ENCODE data around the gene RIOK1.
"Not testable (repeated sequence)": the region's sequence is repeated elsewhere in the genome, so short reads cannot be mapped to it uniquely, and the experiment has no call there.

RIOK1 gene

DNA sequence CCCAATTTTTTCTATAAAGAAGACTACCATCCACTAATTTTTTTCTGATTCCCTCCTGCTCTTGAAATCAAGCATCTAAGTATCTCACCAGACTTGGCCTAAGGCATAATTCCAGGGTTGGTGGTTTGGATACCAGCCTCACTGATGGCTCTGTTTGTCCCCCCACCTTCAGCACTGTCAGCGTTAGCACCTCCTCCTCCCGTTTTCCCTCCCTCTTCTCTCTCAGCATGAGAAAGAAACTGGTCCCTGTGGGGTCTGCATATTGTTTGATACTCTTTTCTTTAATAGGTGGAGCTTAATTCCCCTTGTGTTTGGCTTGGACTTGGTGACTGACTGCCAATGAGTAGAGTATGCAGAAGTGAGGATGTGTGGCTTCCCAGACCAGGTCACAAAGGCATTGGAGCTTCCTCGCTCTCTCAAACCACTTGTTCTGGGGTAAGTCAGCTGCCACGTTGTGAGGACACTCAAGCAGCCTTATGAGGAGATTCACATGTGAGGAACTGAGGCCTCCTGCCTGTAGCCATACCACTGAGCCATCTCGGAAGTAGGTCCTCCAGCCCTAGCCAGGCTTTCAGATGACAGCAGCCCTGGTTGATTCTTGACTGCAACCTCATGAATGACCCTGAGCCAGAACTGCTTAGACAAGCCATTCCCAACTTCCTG, 65.2 kb downstream of the RIOK1 start:
- H2AFZ ChIP-seq (ENCODE audit: low read depth, low read length), result no peak overlapping the region
- no peaks in the 10 kb centered on the region for H3K4me1 ChIP-seq (ENCODE audit: insufficient read depth, low read length)
- no peaks in the 10 kb centered on the region for H3K36me3 ChIP-seq (ENCODE audit: insufficient read depth, low read length)
- no peaks in the 10 kb centered on the region for H3K27me3 ChIP-seq (ENCODE audit: insufficient read depth, low read length)
- H3K9me3 ChIP-seq (ENCODE audit: low read length), result peaks cover 2% of the 10 kb centered on the region
- H3K4me3 ChIP-seq (ENCODE audit: low read length), result no peak overlapping the region

DNA sequence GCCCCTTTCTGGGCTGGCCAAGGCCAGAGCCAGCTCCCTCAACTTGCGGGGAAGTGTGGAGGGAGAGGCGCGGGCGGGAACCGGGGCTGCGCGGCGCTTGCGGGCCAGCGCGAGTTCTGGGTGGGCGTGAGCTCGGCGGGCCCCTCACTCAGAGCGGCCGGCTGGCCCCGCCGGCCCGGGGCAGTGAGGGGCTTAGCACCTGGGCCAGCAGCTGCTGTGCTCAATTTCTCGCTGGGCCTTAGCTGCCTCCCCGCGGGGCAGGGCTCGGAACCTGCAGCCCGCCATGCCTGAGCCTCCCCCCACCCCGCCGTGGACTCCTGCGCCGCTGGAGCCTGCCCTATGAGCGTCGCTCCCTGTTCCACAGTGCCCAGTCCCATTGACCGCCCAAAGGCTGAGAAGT, 66.7 kb downstream of the RIOK1 start:
- H3K36me3 ChIP-seq (ENCODE audit: insufficient read depth, low read length); H3K4me1 ChIP-seq (ENCODE audit: insufficient read depth, low read length); H2AFZ ChIP-seq (ENCODE audit: low read depth, low read length); H3K9me3 ChIP-seq (ENCODE audit: low read length); H3K27me3 ChIP-seq (ENCODE audit: insufficient read depth, low read length); H3K4me3 ChIP-seq (ENCODE audit: low read length): not testable (repeated sequence)

DNA sequence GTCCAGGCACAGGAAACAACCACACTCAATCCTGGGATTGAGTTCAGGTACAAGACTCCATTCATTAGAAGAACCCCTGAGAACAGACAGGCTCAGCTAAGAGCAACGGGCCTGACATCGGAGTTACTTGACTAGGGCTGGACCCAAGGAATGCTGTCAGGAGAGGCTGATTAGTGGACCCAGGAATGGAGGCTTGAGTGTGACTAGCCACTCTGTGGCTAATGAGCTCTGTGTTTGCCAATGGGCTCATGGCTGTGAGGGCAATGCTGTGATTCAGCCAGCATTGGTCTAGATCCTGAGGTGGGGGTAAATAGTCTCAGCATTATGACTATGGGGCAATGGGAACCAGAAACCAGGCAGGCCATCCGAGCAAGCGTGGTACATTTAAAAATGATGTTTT, 71.8 kb downstream of the RIOK1 start:
- Histone ChIP-seq H3K9me3 (ENCODE audit: low read length) (no peaks in the 10 kb centered on the region), H3K4me1 (ENCODE audit: insufficient read depth, low read length) (peaks cover 6% of the 10 kb centered on the region), H3K36me3 (ENCODE audit: insufficient read depth, low read length) (no peaks in the 10 kb centered on the region), H3K27me3 (ENCODE audit: insufficient read depth, low read length) (no peaks in the 10 kb centered on the region), H2AFZ (ENCODE audit: low read depth, low read length) (no peak overlapping the region), H3K4me3 (ENCODE audit: low read length) (no peak overlapping the region)

DNA sequence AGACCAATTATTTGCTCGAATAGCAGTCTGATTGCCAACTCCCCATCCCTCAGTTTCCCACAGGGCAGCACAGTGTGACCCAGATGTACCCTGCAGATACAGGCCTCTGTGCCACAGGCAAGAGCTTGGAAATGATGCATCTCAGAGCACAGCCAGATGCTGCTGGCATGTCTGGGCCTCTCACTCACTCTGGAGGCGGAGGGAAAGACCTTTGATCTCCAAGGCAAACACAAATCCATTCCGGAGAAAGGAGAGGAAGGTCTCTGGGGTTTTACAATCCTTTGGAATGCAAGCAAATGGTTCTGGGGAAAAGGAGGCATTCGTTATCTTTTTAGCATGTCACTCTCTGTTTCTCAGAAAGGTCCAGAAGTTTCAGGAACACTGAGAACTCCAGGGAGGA, 74.2 kb downstream of the RIOK1 start:
- no peak overlapping the region for H2AFZ ChIP-seq (ENCODE audit: low read depth, low read length)
- H3K27me3 ChIP-seq (ENCODE audit: insufficient read depth, low read length), result no peaks in the 10 kb centered on the region
- peaks cover 13% of the 10 kb centered on the region for H3K4me1 ChIP-seq (ENCODE audit: insufficient read depth, low read length)
- no peaks in the 10 kb centered on the region for H3K9me3 ChIP-seq (ENCODE audit: low read length)
- no peak overlapping the region for H3K4me3 ChIP-seq (ENCODE audit: low read length)
- H3K36me3 ChIP-seq (ENCODE audit: insufficient read depth, low read length), result no peaks in the 10 kb centered on the region

DNA sequence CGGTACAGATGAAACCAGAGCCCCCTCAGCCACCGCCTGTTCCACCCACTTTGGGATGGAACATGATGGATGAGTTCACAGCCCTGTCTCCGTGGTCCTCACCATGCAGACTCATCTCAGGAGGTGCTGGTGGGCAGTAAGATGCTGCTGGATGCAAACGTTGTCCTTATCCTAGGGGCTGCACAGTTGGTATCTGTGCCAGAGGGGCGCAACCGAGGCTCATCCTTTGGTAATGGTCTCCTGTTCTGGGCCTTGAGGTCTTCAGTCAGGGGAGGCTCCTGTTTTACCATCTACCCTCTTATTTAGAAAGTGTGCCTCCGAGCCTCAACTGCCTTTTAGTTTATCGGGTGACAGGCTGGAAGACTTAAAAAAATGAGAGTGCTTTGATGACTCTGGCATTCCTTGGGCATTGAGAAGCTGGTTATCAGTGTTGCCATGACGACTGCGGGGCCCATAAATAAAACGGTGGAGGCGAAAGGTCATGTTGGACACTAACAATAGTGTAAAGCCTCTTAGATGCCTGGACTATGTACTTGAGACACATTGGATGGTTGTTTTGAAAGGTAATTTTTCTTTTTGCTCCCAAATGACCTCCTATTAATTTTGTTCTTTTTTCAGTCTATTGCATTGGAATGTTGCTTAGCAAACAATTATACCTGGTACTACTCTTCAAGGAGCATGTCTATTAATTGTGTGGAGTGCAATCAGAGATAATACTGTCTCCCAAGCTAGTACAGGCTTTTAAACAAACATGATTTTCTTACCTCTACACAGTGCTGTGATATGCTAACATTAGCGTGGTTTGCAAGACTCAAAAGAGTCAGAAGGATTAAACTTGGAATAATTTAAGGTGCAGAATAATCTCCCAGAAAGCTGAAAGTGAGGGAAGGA, 77.6 kb downstream of the RIOK1 start:
- Histone ChIP-seq H3K4me1 (ENCODE audit: insufficient read depth, low read length) (peaks cover 13% of the 10 kb centered on the region), H3K9me3 (ENCODE audit: low read length) (no peaks in the 10 kb centered on the region)

More for the DNA sequence above, 77.6 kb downstream of the RIOK1 start:
- no peak overlapping the region for H3K4me3 ChIP-seq (ENCODE audit: low read length)
- no peaks in the 10 kb centered on the region for H3K36me3 ChIP-seq (ENCODE audit: insufficient read depth, low read length)
- no peaks in the 10 kb centered on the region for H3K27me3 ChIP-seq (ENCODE audit: insufficient read depth, low read length)
- H2AFZ ChIP-seq (ENCODE audit: low read depth, low read length), result no peak overlapping the region
